Measurements from ENCODE around the gene MSRB3.
"Not testable (repeated sequence)": the region's sequence is repeated elsewhere in the genome, so short reads cannot be mapped to it uniquely, and the experiment has no call there.

The MSRB3 gene

GRCh38 chr12:65457341-65457740, 178.9 kb downstream of the MSRB3 start:
- DNase-seq (ENCODE audit: low read depth), result not testable (repeated sequence)

GRCh38 chr12:65458718-65459117, 180.2 kb downstream of the MSRB3 start:
- no peak for DNase-seq (ENCODE audit: low read depth)

- no peak for DNase-seq (ENCODE audit: low read depth)
Observed at GRCh38 chr12:65459545-65459944, 181.1 kb downstream of the MSRB3 start.

GRCh38 chr12:65460063-65460462, 181.6 kb downstream of the MSRB3 start:
- no peak for DNase-seq (ENCODE audit: low read depth)

GRCh38 chr12:65461017-65461416, 182.5 kb downstream of the MSRB3 start:
- no peak for DNase-seq (ENCODE audit: low read depth)

- DNase-seq (ENCODE audit: low read depth), result no peak
Observed at GRCh38 chr12:65462484-65462883, 184.0 kb downstream of the MSRB3 start.

GRCh38 chr12:65463082-65463481, 184.6 kb downstream of the MSRB3 start:
- DNase-seq (ENCODE audit: low read depth), result no peak

GRCh38 chr12:65463611-65464010, 185.1 kb downstream of the MSRB3 start:
- no peak for DNase-seq (ENCODE audit: low read depth)

- DNase-seq (ENCODE audit: low read depth), result peak; percentile 62
Observed at GRCh38 chr12:65464930-65465329, 186.4 kb downstream of the MSRB3 start.

GRCh38 chr12:65465766-65466547, 187.5 kb downstream of the MSRB3 start:
- DNase-seq (ENCODE audit: low read depth), result no peak

- DNase-seq (ENCODE audit: low read depth), result no peak
Observed at GRCh38 chr12:65466911-65467310, 188.4 kb downstream of the MSRB3 start.

- no peak for DNase-seq (ENCODE audit: low read depth)
Observed at GRCh38 chr12:65470256-65470655, 191.8 kb downstream of the MSRB3 start.

GRCh38 chr12:65472079-65472478, 193.6 kb downstream of the MSRB3 start:
- DNase-seq (ENCODE audit: low read depth), result no peak

- no peak for DNase-seq (ENCODE audit: low read depth)
Observed at GRCh38 chr12:65474831-65475230, 196.3 kb downstream of the MSRB3 start.

GRCh38 chr12:65477721-65478120, 199.2 kb downstream of the MSRB3 start:
- no peak for DNase-seq (ENCODE audit: low read depth)

- not testable (repeated sequence) for DNase-seq (ENCODE audit: low read depth)
Observed at GRCh38 chr12:65483891-65484516, 205.5 kb downstream of the MSRB3 start.

GRCh38 chr12:65488197-65488596, 209.7 kb downstream of the MSRB3 start:
- DNase-seq (ENCODE audit: low read depth), result no peak

- DNase-seq (ENCODE audit: low read depth), result peak; percentile 22
Observed at GRCh38 chr12:65490250-65490649, 211.8 kb downstream of the MSRB3 start.

GRCh38 chr12:65492998-65493912, 214.8 kb downstream of the MSRB3 start:
- no peak for DNase-seq (ENCODE audit: low read depth)

- DNase-seq (ENCODE audit: low read depth), result no peak
Observed at GRCh38 chr12:65493913-65494245, 215.4 kb downstream of the MSRB3 start.

GRCh38 chr12:65494537-65494936, 216.1 kb downstream of the MSRB3 start:
- DNase-seq (ENCODE audit: low read depth), result no peak

GRCh38 chr12:65495233-65495632, 216.8 kb downstream of the MSRB3 start:
- peak; percentile 82 for DNase-seq (ENCODE audit: low read depth)

GRCh38 chr12:65496617-65497016, 218.1 kb downstream of the MSRB3 start:
- DNase-seq (ENCODE audit: low read depth), result no peak

All from HS-5 (cell line).